Trophoblast cell (in vitro differentiated cells and primary cell): ENCODE results near the gene PIGA.

Source experiments
- DNase-seq, 2 donors: peaks; one replicate each; pipeline ENCODE4 v3.0.0-alpha.2; 2016
- H2AFZ ChIP-seq: 2 replicates; pipeline ENCODE4 v1.6.1; 2013; ENCODE audit warnings: low read length, moderate library complexity, mild to moderate bottlenecking; ENCODE audit not compliant: insufficient read depth, poor library complexity
- H2AK5ac ChIP-seq: 2 replicates; pipeline ENCODE4 v1.6.1; 2013; ENCODE audit warnings: mild to moderate bottlenecking, low read length
- H2BK120ac ChIP-seq: 2 replicates; pipeline ENCODE4 v1.6.1; 2013; ENCODE audit warnings: low read length, mild to moderate bottlenecking, moderate library complexity; ENCODE audit not compliant: insufficient read depth, poor library complexity
- H2BK12ac ChIP-seq: 2 replicates; pipeline ENCODE4 v1.6.1; 2013; ENCODE audit warnings: mild to moderate bottlenecking, low read length, moderate library complexity
- H2BK5ac ChIP-seq: 2 replicates; pipeline ENCODE4 v1.6.1; 2013; ENCODE audit warnings: low read length, low read depth, moderate library complexity, mild to moderate bottlenecking; ENCODE audit not compliant: poor library complexity
- H3K14ac ChIP-seq: 2 replicates; pipeline ENCODE4 v1.6.1; 2013; ENCODE audit warnings: mild to moderate bottlenecking, low read length
- H3K18ac ChIP-seq: 2 replicates; pipeline ENCODE4 v1.6.1; 2013; ENCODE audit warnings: mild to moderate bottlenecking, low read length
- H3K23ac ChIP-seq: 2 replicates; pipeline ENCODE4 v1.6.1; 2013; ENCODE audit warnings: low read length
- H3K27ac ChIP-seq: 2 replicates; pipeline ENCODE4 v1.5.1; 2013; ENCODE audit warnings: low read depth, mild to moderate bottlenecking, inconsistent platforms, low read length, moderate library complexity
- H3K27me3 ChIP-seq: 2 replicates; pipeline ENCODE4 v1.6.1; 2013; ENCODE audit warnings: inconsistent platforms, mild to moderate bottlenecking, low read length, moderate library complexity; ENCODE audit not compliant: insufficient read depth
- H3K36me3 ChIP-seq, 2 experiments: 1 replicate in 1 of 2; 2 replicates in 1 of 2; pipeline ENCODE4 v1.6.1; 2013; ENCODE audit warnings: low read length in 2 of 2, mild to moderate bottlenecking in 2 of 2, moderate library complexity in 1 of 2; ENCODE audit not compliant: insufficient read depth in 2 of 2, control insufficient read depth in 1 of 2
- H3K4ac ChIP-seq: 2 replicates; pipeline ENCODE4 v1.6.1; 2013; ENCODE audit warnings: low read depth, mild to moderate bottlenecking, low read length, moderate library complexity
- H3K4me1 ChIP-seq, 2 experiments: 1 replicate in 1 of 2; 2 replicates in 1 of 2; pipeline ENCODE4 v1.6.1; 2013; ENCODE audit warnings: low read length in 2 of 2, mild to moderate bottlenecking in 2 of 2, moderate library complexity in 1 of 2; ENCODE audit not compliant: insufficient read depth in 2 of 2, control insufficient read depth in 1 of 2
- H3K4me2 ChIP-seq: 2 replicates; pipeline ENCODE4 v1.6.1; 2013; ENCODE audit warnings: inconsistent platforms, mild to moderate bottlenecking, low read length, moderate library complexity
- H3K4me3 ChIP-seq: 2 replicates; pipeline ENCODE4 v1.5.1; 2013; ENCODE audit warnings: mild to moderate bottlenecking, low read depth, low read length, inconsistent platforms
- H3K79me1 ChIP-seq: one replicate; pipeline ENCODE4 v1.6.1; 2013; ENCODE audit warnings: low read length
- H3K79me2 ChIP-seq: 2 replicates; pipeline ENCODE4 v1.6.1; 2013; ENCODE audit warnings: low read length, mild to moderate bottlenecking; ENCODE audit not compliant: control insufficient read depth, insufficient read depth, poor library complexity
- H3K9ac ChIP-seq: 2 replicates; pipeline ENCODE4 v1.6.1; 2013; ENCODE audit warnings: mild to moderate bottlenecking, low read length
- H3K9me3 ChIP-seq: 2 replicates; pipeline ENCODE4 v1.6.1; 2013; ENCODE audit warnings: low read depth, mild to moderate bottlenecking, control low read depth, inconsistent platforms, low read length; ENCODE audit not compliant: insufficient read depth
- H4K12ac ChIP-seq: 2 replicates; pipeline ENCODE4 v1.6.1; 2013; ENCODE audit warnings: low read depth, mild to moderate bottlenecking, low read length, moderate library complexity
- H4K8ac ChIP-seq: 2 replicates; pipeline ENCODE4 v1.6.1; 2013; ENCODE audit warnings: low read depth, mild to moderate bottlenecking, low read length, moderate library complexity
- H4K91ac ChIP-seq: one replicate; pipeline ENCODE4 v1.6.1; 2013; ENCODE audit warnings: low read depth, mild to moderate bottlenecking, low read length, moderate library complexity
- WGBS: extraction: QIAGEN DNeasy Blood & Tissue Kit; methylation state at CpG from one replicate; pipeline ENCODE4 v1.1.7; 2013; ENCODE audit warnings: missing lambda C conversion rate; ENCODE audit not compliant: insufficient read length, insufficient coverage; ENCODE audit errors: extremely low coverage; 5-methylcytosine and 5-hydroxymethylcytosine counted together

Gene PIGA

DNA sequence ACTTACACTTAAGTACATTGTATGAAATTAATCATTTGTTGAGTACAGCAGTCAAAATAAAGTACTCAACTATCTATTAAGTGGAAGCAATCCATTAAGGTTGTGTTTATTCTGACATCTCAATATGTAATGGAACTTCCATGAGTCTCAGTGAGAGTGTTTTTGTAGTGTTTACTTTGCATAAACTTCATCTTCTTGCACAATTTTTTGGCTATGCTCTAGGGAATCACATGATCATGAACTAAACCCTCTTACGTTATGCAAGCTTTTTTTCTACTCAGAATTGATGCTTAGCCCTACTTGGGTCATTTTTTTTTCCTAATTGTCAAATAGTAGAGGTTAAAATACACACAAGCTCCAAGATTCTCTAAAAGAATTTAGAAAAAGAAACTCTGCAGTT is 21.1 kb upstream of the PIGA start:
- Histone ChIP-seq H3K4me1 (no peaks in the 10 kb centered on the region), H2BK5ac (no peak overlapping the region), H2BK120ac (no peak overlapping the region), H3K18ac (no peak overlapping the region), H3K9ac (no peak overlapping the region), H3K9me3 (no peaks in the 10 kb centered on the region), H3K4me3 (no peak overlapping the region), H3K23ac (no peak overlapping the region), H4K8ac (no peak overlapping the region), H4K91ac (no peak overlapping the region), H3K27ac (no peak overlapping the region), H2AFZ (no peak overlapping the region), H2AK5ac (no peak overlapping the region), H4K12ac (no peak overlapping the region), H3K79me2 (no peaks in the 10 kb centered on the region), H3K79me1 (no peaks in the 10 kb centered on the region), H2BK12ac (no peak overlapping the region), H3K14ac (no peak overlapping the region), H3K4me2 (no peak overlapping the region), H3K36me3 (no peaks in the 10 kb centered on the region), H3K27me3 (no peaks in the 10 kb centered on the region), H3K4ac (no peak overlapping the region)
- no CpG with 5 or more reads among the region's 1 CpG for WGBS
- DNase-seq = no peak

DNA sequence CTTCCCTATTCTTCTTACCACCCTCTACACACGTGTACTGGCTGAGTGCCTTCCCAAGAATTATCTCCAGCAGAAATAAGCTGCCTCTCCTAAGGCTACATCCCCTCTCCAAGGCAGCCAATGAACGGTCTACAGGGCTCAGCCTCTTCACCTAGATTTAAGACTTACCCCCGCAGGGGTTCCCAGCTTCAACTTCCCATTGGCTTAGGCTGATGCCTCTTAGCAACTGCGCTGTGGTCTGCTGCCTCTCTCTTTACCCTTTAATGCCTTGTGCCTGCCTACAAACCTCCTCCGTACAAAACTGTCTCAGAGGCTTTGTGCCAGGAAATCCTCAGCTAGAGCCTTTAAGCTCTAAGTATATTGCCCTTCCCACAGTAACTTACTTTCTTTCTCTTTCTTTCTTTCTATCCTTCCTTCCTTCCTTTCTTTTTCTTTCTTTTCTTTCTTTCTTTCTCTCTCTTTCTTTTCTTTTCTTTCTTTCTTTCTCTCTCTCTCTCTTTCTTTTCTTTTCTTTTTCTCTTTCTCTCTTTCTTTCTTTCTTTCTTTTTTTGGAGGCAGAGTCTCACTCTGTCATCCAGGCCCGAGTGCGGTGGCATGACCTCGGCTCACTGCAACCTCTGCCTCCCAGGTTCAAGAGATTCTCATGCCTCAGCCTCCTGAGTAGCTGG is 15.1 kb upstream of the PIGA start:
- Histone ChIP-seq H2BK5ac (no peak overlapping the region), H4K8ac (no peak overlapping the region), H3K14ac (no peak overlapping the region), H3K23ac (no peak overlapping the region), H3K4me2 (no peak overlapping the region), H3K4me1 (no peaks in the 10 kb centered on the region), H3K79me2 (no peaks in the 10 kb centered on the region), H2BK120ac (no peak overlapping the region), H3K79me1 (no peaks in the 10 kb centered on the region), H3K27me3 (no peaks in the 10 kb centered on the region), H3K9me3 (no peaks in the 10 kb centered on the region), H2BK12ac (no peak overlapping the region), H4K91ac (no peak overlapping the region), H3K27ac (no peak overlapping the region), H2AK5ac (no peak overlapping the region), H4K12ac (no peak overlapping the region), H3K4ac (no peak overlapping the region), H3K4me3 (no peak overlapping the region), H3K36me3 (no peaks in the 10 kb centered on the region), H3K9ac (no peak overlapping the region), H3K18ac (no peak overlapping the region), H2AFZ (no peak overlapping the region)
- WGBS = no CpG with 5 or more reads among the region's 8 CpGs
- DNase-seq = no peak

DNA sequence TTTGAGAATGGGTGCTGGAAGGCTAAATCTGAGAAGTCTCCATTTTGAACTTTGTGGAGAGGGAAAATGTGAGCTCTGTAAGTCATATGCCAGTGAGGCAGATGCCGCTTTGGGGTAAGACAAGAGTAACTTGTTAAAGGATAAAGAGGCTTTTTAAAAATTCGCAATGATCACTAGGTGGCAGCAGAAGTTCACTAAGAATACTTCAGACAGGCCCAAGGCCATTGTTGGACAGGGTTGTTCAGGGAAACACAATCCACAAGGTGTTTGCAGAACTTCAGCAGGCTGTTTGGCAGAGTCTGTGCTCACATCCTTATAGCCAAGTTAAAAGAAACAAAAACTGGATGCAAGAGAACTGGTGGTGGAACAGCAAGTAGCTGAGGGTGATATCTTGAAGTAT is 13.7 kb upstream of the PIGA start:
- no peak overlapping the region for H3K4ac ChIP-seq
- H3K27ac ChIP-seq = no peak overlapping the region
- no peaks in the 10 kb centered on the region for H3K9me3 ChIP-seq
- H3K36me3 ChIP-seq = no peaks in the 10 kb centered on the region
- H3K27me3 ChIP-seq = no peaks in the 10 kb centered on the region
- H2BK12ac ChIP-seq = no peak overlapping the region
- WGBS = no CpG with 5 or more reads among the region's 2 CpGs
- no peak overlapping the region for H4K8ac ChIP-seq
- no peak overlapping the region for H3K4me2 ChIP-seq
- H3K79me2 ChIP-seq = no peaks in the 10 kb centered on the region
- H3K9ac ChIP-seq = no peak overlapping the region
- H4K12ac ChIP-seq = no peak overlapping the region
- DNase-seq = peak; percentile 17 to 77
- no peaks in the 10 kb centered on the region for H3K79me1 ChIP-seq
- H2AK5ac ChIP-seq = no peak overlapping the region
- H2BK5ac ChIP-seq = no peak overlapping the region
- H2AFZ ChIP-seq = no peak overlapping the region
- H4K91ac ChIP-seq = no peak overlapping the region
- no peak overlapping the region for H3K14ac ChIP-seq
- no peak overlapping the region for H3K4me3 ChIP-seq
- H2BK120ac ChIP-seq = no peak overlapping the region
- no peak overlapping the region for H3K23ac ChIP-seq
- no peaks in the 10 kb centered on the region for H3K4me1 ChIP-seq
- H3K18ac ChIP-seq = no peak overlapping the region

DNA sequence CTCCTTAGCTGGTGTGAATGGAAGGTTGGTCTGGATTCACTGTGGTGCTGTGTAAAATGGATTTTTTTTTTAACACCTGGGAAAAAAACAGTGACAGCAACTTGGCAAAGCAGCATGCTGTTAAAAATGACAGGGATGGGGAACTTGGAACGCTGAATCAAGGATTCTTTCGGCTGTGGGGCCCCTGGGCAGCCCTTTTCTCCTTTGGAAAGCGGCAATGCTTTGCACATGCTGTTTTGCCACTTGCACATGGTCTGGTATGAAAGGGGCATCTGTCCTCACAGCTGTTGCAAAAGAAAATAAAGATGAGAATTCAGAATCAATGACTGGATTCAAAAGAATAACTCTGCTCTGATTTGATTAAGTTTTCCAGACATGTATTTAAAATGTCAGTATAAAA is 10.7 kb upstream of the PIGA start:
- no peak overlapping the region for H3K14ac ChIP-seq
- H2BK5ac ChIP-seq = no peak overlapping the region
- WGBS = no CpG with 5 or more reads among the region's 3 CpGs
- no peak overlapping the region for H3K23ac ChIP-seq
- no peak overlapping the region for H4K12ac ChIP-seq
- no peak for DNase-seq
- H3K27ac ChIP-seq = no peak overlapping the region
- H4K8ac ChIP-seq = no peak overlapping the region
- no peaks in the 10 kb centered on the region for H3K27me3 ChIP-seq
- no peaks in the 10 kb centered on the region for H3K4me1 ChIP-seq
- H3K79me1 ChIP-seq = no peaks in the 10 kb centered on the region
- H4K91ac ChIP-seq = no peak overlapping the region
- H2AK5ac ChIP-seq = no peak overlapping the region
- no peaks in the 10 kb centered on the region for H3K9me3 ChIP-seq
- no peaks in the 10 kb centered on the region for H3K79me2 ChIP-seq
- H3K36me3 ChIP-seq = no peaks in the 10 kb centered on the region
- H3K4me2 ChIP-seq = no peak overlapping the region
- H2BK12ac ChIP-seq = no peak overlapping the region
- H3K4ac ChIP-seq = no peak overlapping the region
- H2BK120ac ChIP-seq = no peak overlapping the region
- no peak overlapping the region for H3K18ac ChIP-seq
- no peak overlapping the region for H3K4me3 ChIP-seq
- no peak overlapping the region for H3K9ac ChIP-seq
- H2AFZ ChIP-seq = no peak overlapping the region
